OCI-LY7 (cell line): Measurements from ENCODE around the gene TMEM37. TPM values are rescaled to one million over a fixed set of nuclear protein-coding genes. Genes with fewer than 3 reads are reported as not detected.

Experiments used
- BruUV-seq: library from RNA; stranded (reverse); fragments of 400-500 nt; replicated peaks from 2 replicates; lab custom pipeline; 2021; lab: Mats Ljungman, UMichigan
- CTCF ChIA-PET: fragments of 300-600 bp; sonication (Branson Sonifier 250); formaldehyde crosslinking; loops from one replicate; lab custom pipeline; 2022; ENCODE audit warnings: antibody characterized with exemption; ENCODE audit not compliant: unreplicated experiment; lab: Charles Lee
- POLR2A ChIA-PET: fragments of 300-600 bp; sonication (Branson Sonifier 250); formaldehyde crosslinking; loops from one replicate; lab custom pipeline; 2022; ENCODE audit warnings: antibody characterized with exemption; lab: Charles Lee
- DNase-seq: peaks from one replicate; pipeline ENCODE4 v3.0.0-alpha.2; 2015; ENCODE audit warnings: low spot score
- H2AFZ ChIP-seq: fragments of 200-600 bp; sonication (generic), shearing (Covaris generic); 2 replicates; pipeline ENCODE4 v1.6.1; 2014; ENCODE audit warnings: mild to moderate bottlenecking, antibody characterized with exemption, low read length, moderate library complexity
- H3K27ac ChIP-seq: fragments of 200-600 bp; sonication (generic); 2 replicates; pipeline ENCODE4 v1.5.1; 2014; ENCODE audit warnings: mixed run types, low read depth, mild to moderate bottlenecking, moderate library complexity, low read length, inconsistent platforms; ENCODE audit not compliant: poor library complexity, severe bottlenecking
- H3K36me3 ChIP-seq: fragments of 200-600 bp; sonication (generic); 2 replicates; pipeline ENCODE4 v1.6.1; 2014; ENCODE audit warnings: mild to moderate bottlenecking, antibody characterized with exemption, low read length, moderate library complexity, mixed read lengths; ENCODE audit not compliant: insufficient read depth
- H3K4me1 ChIP-seq: fragments of 200-600 bp; sonication (generic); 2 replicates; pipeline ENCODE4 v1.5.1; 2014; ENCODE audit warnings: mild to moderate bottlenecking, low read length; ENCODE audit not compliant: insufficient read depth, poor library complexity, severe bottlenecking
- H3K4me2 ChIP-seq: fragments of 200-600 bp; sonication (generic); 2 replicates; pipeline ENCODE4 v1.6.1; 2014; ENCODE audit warnings: mild to moderate bottlenecking, low read length
- H3K4me3 ChIP-seq: fragments of 200-600 bp; sonication (generic); 2 replicates; pipeline ENCODE4 v1.5.1; 2014; ENCODE audit warnings: mild to moderate bottlenecking, low read depth, low read length; ENCODE audit not compliant: poor library complexity, severe bottlenecking
- H3K79me2 ChIP-seq: fragments of 200-600 bp; sonication (generic); 2 replicates; pipeline ENCODE4 v1.6.1; 2016; ENCODE audit warnings: low read depth, mild to moderate bottlenecking, low read length, moderate library complexity, mixed read lengths; ENCODE audit not compliant: insufficient read depth
- H3K9me2 ChIP-seq: fragments of 200-600 bp; sonication (generic); 2 replicates; pipeline ENCODE4 v1.6.1; 2016; ENCODE audit warnings: mild to moderate bottlenecking, low read length, mixed read lengths; ENCODE audit not compliant: insufficient read depth
- H3K9me3 ChIP-seq: fragments of 200-600 bp; sonication (generic); 2 replicates; pipeline ENCODE4 v1.6.1; 2014; ENCODE audit warnings: mild to moderate bottlenecking, mixed run types, low read length, mixed read lengths
- H4K20me1 ChIP-seq: fragments of 200-600 bp; sonication (generic); 2 replicates; pipeline ENCODE4 v1.6.1; 2014; ENCODE audit warnings: mild to moderate bottlenecking, antibody characterized with exemption, low read length, moderate library complexity, mixed read lengths; ENCODE audit not compliant: insufficient read depth
- CTCF ChIP-seq: fragments of 200-600 bp; sonication (generic); conservative IDR thresholded peaks from 2 replicates; pipeline ENCODE4 v1.5.1; 2014; ENCODE audit warnings: mild to moderate bottlenecking, antibody characterized with exemption, low read length, moderate library complexity, mixed read lengths
- EZH2phosphoT487 ChIP-seq: fragments of 200-600 bp; sonication (generic); IDR thresholded peaks from 2 replicates; pipeline ENCODE4 v1.6.1; 2018; ENCODE audit warnings: low read depth, borderline replicate concordance, mild to moderate bottlenecking, mixed run types, antibody characterized with exemption, low read length, moderate library complexity, mixed read lengths
- intact Hi-C: fragments of 100-400 bp; cut with micrococcal nuclease; formaldehyde crosslinking; loops from one replicate; pipeline ENCODE4 v1.10.0; 2022; ENCODE audit not compliant: unreplicated experiment
- total RNA-seq, 2 experiments: library from RNA; depleted of rRNA in 1 of 2; stranded (reverse); fragments of >200 nt in 1 of 2; shearing (Covaris generic) in 1 of 2; gene quantifications; 2 replicates each; pipeline ENCODE4 v1.2.3, GENCODE V29; 2014 to 2022

The TMEM37 gene
- total RNA-seq, 2 experiments from 2014 or later: not detected

DNA sequence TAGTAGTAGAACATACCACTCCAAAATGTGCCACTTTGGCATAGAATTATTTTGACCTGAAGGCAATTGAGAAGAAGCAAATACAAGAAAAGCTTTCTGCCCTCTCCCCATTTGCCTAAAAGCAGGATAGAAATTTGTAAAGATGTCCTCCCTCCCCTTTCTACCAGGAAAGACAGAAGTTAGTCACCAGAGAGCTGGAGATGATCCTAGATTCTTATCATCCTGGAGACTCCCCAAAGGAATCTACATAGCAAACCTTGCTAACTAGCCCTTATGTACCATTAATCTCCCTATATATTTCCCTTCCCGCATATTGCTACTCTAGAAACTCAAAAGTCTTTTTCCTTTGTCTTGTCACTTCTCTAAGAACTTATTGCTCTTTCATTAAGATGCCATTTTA is 12.6 kb upstream of the TMEM37 start:
- intact Hi-C loops: no loop called here
- no peaks in the 10 kb centered on the region for H3K79me2 ChIP-seq
- H3K9me2 ChIP-seq: no peaks in the 10 kb centered on the region
- no peaks in the 10 kb centered on the region for H4K20me1 ChIP-seq
- H2AFZ ChIP-seq: no peak overlapping the region
- no TSS peak for BruUV-seq
- H3K4me1 ChIP-seq: peaks cover 26% of the 10 kb centered on the region
- no peaks in the 10 kb centered on the region for H3K36me3 ChIP-seq
- TF ChIP-seq EZH2phosphoT487: no peak
- TF ChIP-seq CTCF: no peak
- CTCF ChIA-PET: interaction anchor here (0.7 kb wide), 1 partner anchor 57 kb away, joined by 4 read pairs; no protein-coding TSS in a partner anchor
- H3K27ac ChIP-seq: no peak overlapping the region
- POLR2A ChIA-PET: interaction anchor here (0.5 kb wide), 1 partner anchor 155 kb away, joined by 3 read pairs; no protein-coding TSS in a partner anchor
- no peak overlapping the region for H3K4me2 ChIP-seq
- DNase-seq: no peak
- H3K9me3 ChIP-seq: 0 out of 2 replicates have a peak, but pooled peaks cover 9% of the 10 kb centered on the region
- H3K4me3 ChIP-seq: no peak overlapping the region

GRCh38 chr2:119419803-119420508 is 11.7 kb upstream of the TMEM37 start:
- H3K79me2 ChIP-seq: no peaks in the 10 kb centered on the region
- H3K4me3 ChIP-seq: no peak overlapping the region
- no TSS peak for BruUV-seq
- no peaks in the 10 kb centered on the region for H4K20me1 ChIP-seq
- no peak for TF ChIP-seq EZH2phosphoT487
- TF ChIP-seq CTCF: no peak
- H2AFZ ChIP-seq: no peak overlapping the region
- no peaks in the 10 kb centered on the region for H3K36me3 ChIP-seq
- intact Hi-C loops: no loop called here
- ChIA-PET POLR2A (interaction anchor here (0.7 kb wide), 1 partner anchor 586 kb away, joined by 3 read pairs; no protein-coding TSS in a partner anchor), CTCF (interaction anchor here (0.7 kb wide), 1 partner anchor 56 kb away, joined by 4 read pairs; no protein-coding TSS in a partner anchor)
- H3K9me3 ChIP-seq: 0 out of 2 replicates have a peak, but pooled peaks cover 9% of the 10 kb centered on the region
- DNase-seq: no peak
- no peaks in the 10 kb centered on the region for H3K9me2 ChIP-seq
- H3K4me2 ChIP-seq: no peak overlapping the region
- H3K27ac ChIP-seq: no peak overlapping the region
- H3K4me1 ChIP-seq: peaks cover 17% of the 10 kb centered on the region

DNA sequence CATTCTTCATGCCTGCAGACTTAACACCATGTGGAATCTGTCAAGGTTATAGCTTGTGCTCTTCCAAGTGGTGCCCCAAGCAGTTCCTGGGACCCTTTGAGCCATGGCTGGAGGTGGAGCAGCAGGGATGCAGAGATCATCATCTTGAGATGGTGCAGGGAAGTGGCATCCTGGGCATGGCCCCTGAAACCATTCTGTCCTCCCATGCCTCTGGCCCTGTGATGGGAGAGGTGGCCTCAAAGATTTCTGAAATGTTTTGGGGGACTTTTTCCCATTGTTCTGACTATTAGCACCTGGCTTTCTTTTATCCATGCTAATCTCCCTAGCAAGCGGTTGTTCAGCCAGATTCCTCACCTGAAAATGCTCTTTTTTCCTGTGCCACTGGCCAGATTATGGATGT is 10.3 kb upstream of the TMEM37 start:
- no peak overlapping the region for H3K27ac ChIP-seq
- intact Hi-C loops: no loop called here
- H4K20me1 ChIP-seq: no peaks in the 10 kb centered on the region
- no peaks in the 10 kb centered on the region for H3K36me3 ChIP-seq
- BruUV-seq: no TSS peak
- peaks cover 4% of the 10 kb centered on the region for H3K4me1 ChIP-seq
- TF ChIP-seq EZH2phosphoT487 (no peak), CTCF (no peak)
- H3K79me2 ChIP-seq: no peaks in the 10 kb centered on the region
- H2AFZ ChIP-seq: no peak overlapping the region
- H3K9me2 ChIP-seq: no peaks in the 10 kb centered on the region
- ChIA-PET CTCF (no interaction called here), POLR2A (no interaction called here)
- 0 out of 2 replicates have a peak, but pooled peaks cover 9% of the 10 kb centered on the region for H3K9me3 ChIP-seq
- H3K4me2 ChIP-seq: no peak overlapping the region
- DNase-seq: no peak
- no peak overlapping the region for H3K4me3 ChIP-seq
